NB4 (cell line): ENCODE data around the gene MAN2A2.

Source experiments
- CTCF ChIP-seq: IDR thresholded peaks from one replicate; pipeline ENCODE4 v1.5.1; 2012; ENCODE audit warnings: low read depth, low read length
- POLR2A ChIP-seq: IDR thresholded peaks from 2 replicates; pipeline ENCODE4 v1.6.1; 2011; ENCODE audit warnings: mild to moderate bottlenecking; ENCODE audit not compliant: insufficient read length; ENCODE audit errors: extremely low read depth

GRCh38 chr15:90962021-90962420 lies 58.9 kb downstream of the MAN2A2 start:
- TF ChIP-seq CTCF = no peak
- no peak for TF ChIP-seq POLR2A
